Measurements from ENCODE around the gene HOXB9. TPM values are rescaled to one million over a fixed set of nuclear protein-coding genes. Genes with fewer than 3 reads are reported as not detected.
A peak's percentile ranks its signal among the peaks of the same experiment; 100 is the strongest.

Gene HOXB9
- total and polyA plus RNA-seq, 9 of the 15 experiments (the other 6 are each of a cell fraction or from before 2014, with no cell fraction given), result 3.1 to 196 (median 77.6) TPM

DNA sequence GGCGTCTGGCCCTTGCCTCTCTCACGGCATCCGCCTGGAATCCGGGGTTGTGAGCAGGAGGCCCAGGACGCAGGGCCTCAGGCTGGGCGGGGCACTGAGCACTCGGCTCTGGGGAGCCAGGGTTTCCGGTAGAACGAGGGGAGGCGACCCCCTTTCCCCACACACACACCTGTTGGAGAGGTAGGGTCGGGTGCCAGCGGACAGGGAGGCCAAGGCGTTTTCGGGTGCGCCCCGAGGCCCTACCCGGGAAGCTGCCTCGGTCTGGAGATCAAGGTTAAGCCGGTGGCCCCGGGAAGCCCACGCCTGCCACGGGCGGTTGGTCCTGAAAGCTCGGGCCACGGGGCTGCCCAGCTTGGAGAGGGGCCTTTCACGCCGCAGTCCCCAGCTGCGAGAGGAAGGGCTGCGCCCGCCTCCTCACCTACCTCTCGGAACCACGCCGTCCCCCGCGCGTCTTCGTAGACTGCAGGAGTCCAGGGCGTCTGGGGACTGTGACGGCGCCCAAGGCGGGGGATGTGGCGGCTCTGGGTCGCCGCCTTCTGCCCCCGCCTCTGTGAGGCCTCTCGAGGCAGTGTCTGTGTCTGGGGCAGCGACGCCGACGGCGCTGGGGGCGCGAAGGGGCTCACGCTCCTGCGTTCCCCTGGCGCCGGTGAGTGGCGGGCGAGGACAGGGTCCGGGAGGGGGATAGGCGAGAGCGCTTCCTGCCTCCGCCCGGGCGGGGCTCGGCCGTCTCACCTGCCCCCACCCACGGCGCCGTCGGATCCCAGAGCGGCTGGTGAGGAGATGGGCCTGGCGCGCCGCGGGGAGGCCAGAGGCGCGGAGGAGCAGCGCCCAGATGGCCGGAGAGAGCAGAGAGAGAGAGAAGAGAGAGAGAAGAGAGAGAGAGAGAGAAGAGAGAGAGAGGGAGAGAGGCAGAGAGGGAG is 20.3 kb upstream of the HOXB9 start:
- Histone ChIP-seq H3K79me2 (ENCODE audit: control insufficient read depth, insufficient read depth, low read length) (peaks cover 35% of the 10 kb centered on the region), H3K4me1 (replicated peaks in 1 of 2; ENCODE audit: control insufficient read depth in 2 of 2, insufficient read depth in 2 of 2, low read length in 2 of 2) (peaks cover 9 to 32% of the 10 kb centered on the region in 2 experiments; a peak in 4 of 5 replicates), H2AFZ (ENCODE audit: low read depth, low read length) (peak overlapping the region; percentile 98), H3K9ac (ENCODE audit: insufficient read depth in 1 of 2, low read depth in 2 of 2, low read length in 2 of 2) (peak overlapping the region; percentile 70 to 93), H3K4me2 (ENCODE audit: insufficient read depth, low read length) (peak overlapping the region; percentile 73), H3K36me3 (ENCODE audit: control insufficient read depth, insufficient read depth, low read length) (no peaks in the 10 kb centered on the region), H3K27me3 (ENCODE audit: control insufficient read depth in 2 of 2, insufficient read depth in 2 of 2, low read length in 2 of 2) (no peaks in the 10 kb centered on the region), H3K9me1 (ENCODE audit: control insufficient read depth, insufficient read depth, low read length) (no peaks in the 10 kb centered on the region), H3K9me3 (replicated peaks; ENCODE audit: control insufficient read depth, insufficient read depth, low read depth, low read length) (no peaks in the 10 kb centered on the region), H3K27ac (ENCODE audit: extremely low read depth, low read depth, low read length) (peak overlapping the region; percentile 78), H4K20me1 (replicated peaks; ENCODE audit: control insufficient read depth, insufficient read depth, low read length) (no peaks in the 10 kb centered on the region), H3K4me3 (peak overlapping the region; percentile 56)
- peak; percentile 83 for ATAC-seq
- intact Hi-C loops (cut with micrococcal nuclease), result no loop called here
- POLR2A ChIA-PET, result interaction anchor here (1.1 to 2.4 kb wide), 3 partner anchors 10 to 21 kb away, joined by 3 to 5 read pairs (median 3); no protein-coding TSS in a partner anchor
- DNase-seq (ENCODE audit: extremely low read depth in 1 of 4, low spot score in 3 of 4), result peak; percentile 66 to 77 (median 73)
- CTCF ChIA-PET (ENCODE audit: low intra/inter-chr PET ratio), result no interaction called here
- whole genome bisulfite sequencing (ENCODE audit: insufficient coverage, low coverage, missing lambda C conversion rate), result 40% methylated on average over 50 of the region's 80 CpGs
- in situ Hi-C loops (cut with MboI), result no loop called here
- BruUV-seq (replicated peaks), result no TSS peak
- no peak for FAIRE-seq
- TF ChIP-seq, protein P1, sequence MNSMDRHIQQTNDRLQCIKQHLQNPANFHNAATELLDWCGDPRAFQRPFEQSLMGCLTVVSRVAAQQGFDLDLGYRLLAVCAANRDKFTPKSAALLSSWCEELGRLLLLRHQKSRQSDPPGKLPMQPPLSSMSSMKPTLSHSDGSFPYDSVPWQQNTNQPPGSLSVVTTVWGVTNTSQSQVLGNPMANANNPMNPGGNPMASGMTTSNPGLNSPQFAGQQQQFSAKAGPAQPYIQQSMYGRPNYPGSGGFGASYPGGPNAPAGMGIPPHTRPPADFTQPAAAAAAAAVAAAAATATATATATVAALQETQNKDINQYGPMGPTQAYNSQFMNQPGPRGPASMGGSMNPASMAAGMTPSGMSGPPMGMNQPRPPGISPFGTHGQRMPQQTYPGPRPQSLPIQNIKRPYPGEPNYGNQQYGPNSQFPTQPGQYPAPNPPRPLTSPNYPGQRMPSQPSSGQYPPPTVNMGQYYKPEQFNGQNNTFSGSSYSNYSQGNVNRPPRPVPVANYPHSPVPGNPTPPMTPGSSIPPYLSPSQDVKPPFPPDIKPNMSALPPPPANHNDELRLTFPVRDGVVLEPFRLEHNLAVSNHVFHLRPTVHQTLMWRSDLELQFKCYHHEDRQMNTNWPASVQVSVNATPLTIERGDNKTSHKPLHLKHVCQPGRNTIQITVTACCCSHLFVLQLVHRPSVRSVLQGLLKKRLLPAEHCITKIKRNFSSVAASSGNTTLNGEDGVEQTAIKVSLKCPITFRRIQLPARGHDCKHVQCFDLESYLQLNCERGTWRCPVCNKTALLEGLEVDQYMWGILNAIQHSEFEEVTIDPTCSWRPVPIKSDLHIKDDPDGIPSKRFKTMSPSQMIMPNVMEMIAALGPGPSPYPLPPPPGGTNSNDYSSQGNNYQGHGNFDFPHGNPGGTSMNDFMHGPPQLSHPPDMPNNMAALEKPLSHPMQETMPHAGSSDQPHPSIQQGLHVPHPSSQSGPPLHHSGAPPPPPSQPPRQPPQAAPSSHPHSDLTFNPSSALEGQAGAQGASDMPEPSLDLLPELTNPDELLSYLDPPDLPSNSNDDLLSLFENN (IDR thresholded peaks at IDR 0.05; ENCODE audit: low read depth in 2 of 2, low read length in 2 of 2), result no peak
- TF ChIP-seq TBL1XR1 (IDR thresholded peaks at IDR 0.05; ENCODE audit: low read length in 2 of 2) (no peak), NCOA6 (IDR thresholded peaks at IDR 0.05) (peak; percentile 82), KLF16 (IDR thresholded peaks at IDR 0.05) (no peak), RBM15 (IDR thresholded peaks at IDR 0.05; ENCODE audit: insufficient read depth, low read length) (no peak), DNMT1 (IDR thresholded peaks at IDR 0.05) (no peak), POLR2G (IDR thresholded peaks at IDR 0.05; ENCODE audit: low read depth, low read length) (peak; percentile 76), MEIS2 (IDR thresholded peaks at IDR 0.05; ENCODE audit: partially characterized antibody) (no peak), ZNF696 (CRISPR knock-in tag; conservative IDR thresholded peaks at IDR 0.05) (no peak), HNRNPL (IDR thresholded peaks at IDR 0.05; ENCODE audit: low read depth, low read length) (no peak), ZNF41 (CRISPR knock-in tag; conservative IDR thresholded peaks at IDR 0.05) (no peak)
- TF ChIP-seq, protein P2, sequence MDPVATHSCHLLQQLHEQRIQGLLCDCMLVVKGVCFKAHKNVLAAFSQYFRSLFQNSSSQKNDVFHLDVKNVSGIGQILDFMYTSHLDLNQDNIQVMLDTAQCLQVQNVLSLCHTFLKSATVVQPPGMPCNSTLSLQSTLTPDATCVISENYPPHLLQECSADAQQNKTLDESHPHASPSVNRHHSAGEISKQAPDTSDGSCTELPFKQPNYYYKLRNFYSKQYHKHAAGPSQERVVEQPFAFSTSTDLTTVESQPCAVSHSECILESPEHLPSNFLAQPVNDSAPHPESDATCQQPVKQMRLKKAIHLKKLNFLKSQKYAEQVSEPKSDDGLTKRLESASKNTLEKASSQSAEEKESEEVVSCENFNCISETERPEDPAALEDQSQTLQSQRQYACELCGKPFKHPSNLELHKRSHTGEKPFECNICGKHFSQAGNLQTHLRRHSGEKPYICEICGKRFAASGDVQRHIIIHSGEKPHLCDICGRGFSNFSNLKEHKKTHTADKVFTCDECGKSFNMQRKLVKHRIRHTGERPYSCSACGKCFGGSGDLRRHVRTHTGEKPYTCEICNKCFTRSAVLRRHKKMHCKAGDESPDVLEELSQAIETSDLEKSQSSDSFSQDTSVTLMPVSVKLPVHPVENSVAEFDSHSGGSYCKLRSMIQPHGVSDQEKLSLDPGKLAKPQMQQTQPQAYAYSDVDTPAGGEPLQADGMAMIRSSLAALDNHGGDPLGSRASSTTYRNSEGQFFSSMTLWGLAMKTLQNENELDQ (CRISPR knock-in tag; IDR thresholded peaks at IDR 0.05; ENCODE audit: borderline replicate concordance), result no peak
- TF ChIP-seq, protein P3, sequence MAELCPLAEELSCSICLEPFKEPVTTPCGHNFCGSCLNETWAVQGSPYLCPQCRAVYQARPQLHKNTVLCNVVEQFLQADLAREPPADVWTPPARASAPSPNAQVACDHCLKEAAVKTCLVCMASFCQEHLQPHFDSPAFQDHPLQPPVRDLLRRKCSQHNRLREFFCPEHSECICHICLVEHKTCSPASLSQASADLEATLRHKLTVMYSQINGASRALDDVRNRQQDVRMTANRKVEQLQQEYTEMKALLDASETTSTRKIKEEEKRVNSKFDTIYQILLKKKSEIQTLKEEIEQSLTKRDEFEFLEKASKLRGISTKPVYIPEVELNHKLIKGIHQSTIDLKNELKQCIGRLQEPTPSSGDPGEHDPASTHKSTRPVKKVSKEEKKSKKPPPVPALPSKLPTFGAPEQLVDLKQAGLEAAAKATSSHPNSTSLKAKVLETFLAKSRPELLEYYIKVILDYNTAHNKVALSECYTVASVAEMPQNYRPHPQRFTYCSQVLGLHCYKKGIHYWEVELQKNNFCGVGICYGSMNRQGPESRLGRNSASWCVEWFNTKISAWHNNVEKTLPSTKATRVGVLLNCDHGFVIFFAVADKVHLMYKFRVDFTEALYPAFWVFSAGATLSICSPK (IDR thresholded peaks at IDR 0.05; ENCODE audit: borderline replicate concordance), result no peak

All from K562 (cell line).